Activated T-cell treated with anti-CD3 and anti-CD28 coated beads, Interleukin-2, amount 50 U/mL, for 72 hours (primary cell): ENCODE measurements around the gene ATP6V1G1. TPM values are rescaled to one million over a fixed set of nuclear protein-coding genes. Genes with fewer than 3 reads are reported as not detected.
"Not testable (repeated sequence)": the region's sequence is repeated elsewhere in the genome, so short reads cannot be mapped to it uniquely, and the experiment has no call there.

Source experiments
- ATAC-seq, 2 donors: fragments of 150-1000 bp; cut with Tn5 transposase; replicated peaks in 1 of 2; 2 replicates each; pipeline ENCODE4 v1.10.0; 2021; ENCODE audit warnings: moderate library complexity in 2 of 2, mild to moderate bottlenecking in 1 of 2
- DNase-seq, 2 donors: peaks; one replicate each; pipeline ENCODE4 v3.0.0; 2021 to 2022; ENCODE audit warnings: mixed read lengths in 1 of 2
- H3K27ac Mint-ChIP-seq: one replicate; pipeline ENCODE4 v1.8.0; 2022; ENCODE audit warnings: mild to moderate bottlenecking, moderate library complexity, mixed read lengths
- H3K27me3 Mint-ChIP-seq: one replicate; pipeline ENCODE4 v1.8.0; 2022; ENCODE audit warnings: low read depth, mixed read lengths
- H3K36me3 Mint-ChIP-seq, 2 donors: one replicate each; pipeline ENCODE4 v1.8.0; 2022; ENCODE audit warnings: mixed read lengths in 2 of 2, mild to moderate bottlenecking in 1 of 2; ENCODE audit not compliant: insufficient read depth in 2 of 2
- H3K4me1 Mint-ChIP-seq: one replicate; pipeline ENCODE4 v1.8.0; 2022; ENCODE audit warnings: low read depth, mixed read lengths
- H3K4me3 Mint-ChIP-seq, 2 donors: one replicate each; pipeline ENCODE4 v1.8.0; 2022; ENCODE audit warnings: mild to moderate bottlenecking in 2 of 2, mixed read lengths in 2 of 2, moderate library complexity in 2 of 2
- H3K9me3 Mint-ChIP-seq, 2 donors: one replicate each; pipeline ENCODE4 v1.8.0; 2022; ENCODE audit warnings: mixed read lengths in 2 of 2
- total RNA-seq, 2 donors: library from RNA; stranded (reverse); gene quantifications; one replicate each; pipeline ENCODE4 v1.2.3, GENCODE V29; 2022

ATP6V1G1 gene
- total RNA-seq, 2 donors from 2014 or later, result 37.3 to 39.4 TPM

- ATAC-seq (no peak), DNase-seq (no peak)
- Mint-ChIP-seq H3K9me3 (no peaks in the 10 kb centered on the region), H3K27ac (no peak overlapping the region), H3K36me3 (peaks cover 12 to 27% of the 10 kb centered on the region in 2 donors), H3K4me1 (peaks cover 67% of the 10 kb centered on the region), H3K27me3 (no peaks in the 10 kb centered on the region), H3K4me3 (peak overlapping the region; percentile 31 to 48)
Measured at GRCh38 chr9:114590328-114590727, 2.8 kb downstream of the ATP6V1G1 start.

DNA sequence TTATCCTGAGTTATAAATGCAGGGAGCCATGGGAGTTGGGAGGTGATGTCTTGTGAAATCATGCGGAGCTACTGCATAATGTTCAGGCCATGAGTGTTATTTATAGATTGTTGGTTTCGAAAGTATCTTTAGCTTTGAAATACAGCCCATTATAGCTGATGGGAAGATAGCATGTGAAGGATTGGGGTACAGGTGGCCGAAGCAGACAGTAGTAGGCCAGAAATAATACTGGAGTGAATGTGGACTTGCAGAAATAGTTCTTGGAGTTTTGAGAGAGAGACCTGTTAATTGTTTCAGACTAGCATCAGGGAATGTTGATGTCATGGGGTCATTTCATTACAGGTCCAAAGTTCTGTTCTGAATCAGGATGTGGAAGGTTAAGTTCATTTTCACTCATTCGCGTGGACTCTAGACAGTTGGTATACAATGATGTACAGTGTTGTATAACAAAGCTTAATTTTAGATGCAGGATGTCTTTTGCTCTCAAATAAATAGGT, 3.8 kb downstream of the ATP6V1G1 start:
- H3K9me3 Mint-ChIP-seq, result no peaks in the 10 kb centered on the region
- H3K27me3 Mint-ChIP-seq, result no peaks in the 10 kb centered on the region
- H3K36me3 Mint-ChIP-seq, result peaks cover 15 to 35% of the 10 kb centered on the region in 2 donors
- H3K4me3 Mint-ChIP-seq, result peak overlapping the region; percentile 81 to 93
- DNase-seq (no peak), ATAC-seq (no peak)
- H3K4me1 Mint-ChIP-seq, result peaks cover 74% of the 10 kb centered on the region
- peak overlapping the region; percentile 97 for H3K27ac Mint-ChIP-seq

DNA sequence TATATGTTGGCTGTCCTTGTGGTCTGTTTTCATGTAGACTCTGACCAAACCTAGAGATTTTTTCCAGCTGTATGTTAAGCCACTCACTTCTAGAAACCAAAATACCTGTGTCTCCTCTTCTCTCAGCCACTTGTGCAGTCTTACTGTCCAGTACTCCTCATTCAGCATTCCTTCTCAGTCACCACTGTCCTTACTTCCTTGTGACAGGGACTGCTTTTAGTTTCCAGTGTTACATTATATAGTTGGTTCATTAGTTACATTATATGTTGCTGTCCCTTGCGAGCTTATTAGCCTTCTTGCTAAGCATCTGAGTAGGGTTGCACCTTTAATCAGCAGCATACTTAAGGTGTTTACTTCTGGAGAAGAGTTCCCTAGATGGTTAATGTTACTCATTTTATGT, 4.3 kb downstream of the ATP6V1G1 start:
- ATAC-seq (no peak), DNase-seq (no peak)
- Mint-ChIP-seq H3K27ac (peak overlapping the region; percentile 97), H3K4me1 (peaks cover 70% of the 10 kb centered on the region), H3K4me3 (peak overlapping the region; percentile 81 to 93), H3K36me3 (peaks cover 15 to 37% of the 10 kb centered on the region in 2 donors), H3K27me3 (no peaks in the 10 kb centered on the region), H3K9me3 (no peaks in the 10 kb centered on the region)

- ATAC-seq, result peak; percentile 29 to 31
- peaks cover 15 to 41% of the 10 kb centered on the region in 2 donors for H3K36me3 Mint-ChIP-seq
- peak overlapping the region; percentile 97 for H3K27ac Mint-ChIP-seq
- peak; percentile 48 to 53 for DNase-seq
- no peaks in the 10 kb centered on the region for H3K9me3 Mint-ChIP-seq
- H3K4me1 Mint-ChIP-seq, result peaks cover 65% of the 10 kb centered on the region
- no peaks in the 10 kb centered on the region for H3K27me3 Mint-ChIP-seq
- H3K4me3 Mint-ChIP-seq, result peak overlapping the region; percentile 81 to 93
Measured at GRCh38 chr9:114592356-114592755, 4.8 kb downstream of the ATP6V1G1 start.

DNA sequence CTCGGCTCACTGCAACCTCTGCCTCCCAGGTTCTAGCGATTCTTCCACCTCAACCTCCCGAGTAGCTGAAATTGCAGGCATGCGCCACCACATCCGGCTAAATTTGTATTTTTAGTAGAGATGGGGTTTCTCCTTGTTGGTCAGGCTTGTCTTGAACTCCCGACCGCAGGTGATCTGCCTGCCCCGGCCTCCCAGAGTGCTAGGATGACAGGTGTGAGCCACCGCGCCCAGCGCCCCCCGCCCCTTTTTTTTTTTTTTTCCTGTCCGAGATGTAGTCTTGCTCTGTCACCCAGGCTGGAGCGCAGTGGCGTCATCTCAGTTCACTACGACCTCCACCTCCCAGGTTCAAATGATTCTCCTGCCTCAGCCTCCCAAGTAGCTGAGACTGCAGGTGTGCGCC, 6.6 kb downstream of the ATP6V1G1 start:
- DNase-seq, result no peak
- peaks cover 54% of the 10 kb centered on the region for H3K4me1 Mint-ChIP-seq
- no peak for ATAC-seq
- peaks cover 7 to 42% of the 10 kb centered on the region in 2 donors for H3K36me3 Mint-ChIP-seq
- H3K9me3 Mint-ChIP-seq, result no peaks in the 10 kb centered on the region
- no peaks in the 10 kb centered on the region for H3K27me3 Mint-ChIP-seq
- H3K4me3 Mint-ChIP-seq, result no peak overlapping the region
- H3K27ac Mint-ChIP-seq, result peak overlapping the region; percentile 73

GRCh38 chr9:114600502-114601248, 13.1 kb downstream of the ATP6V1G1 start:
- H3K27ac Mint-ChIP-seq, H3K9me3 Mint-ChIP-seq, H3K27me3 Mint-ChIP-seq, H3K4me1 Mint-ChIP-seq, H3K4me3 Mint-ChIP-seq, ATAC-seq, DNase-seq: not testable (repeated sequence)
- peaks cover 12 to 38% of the 10 kb centered on the region in 2 donors for H3K36me3 Mint-ChIP-seq

GRCh38 chr9:114601787-114602186, 14.2 kb downstream of the ATP6V1G1 start:
- H3K4me1 Mint-ChIP-seq, H3K4me3 Mint-ChIP-seq, H3K9me3 Mint-ChIP-seq, ATAC-seq, H3K27ac Mint-ChIP-seq, DNase-seq, H3K27me3 Mint-ChIP-seq: not testable (repeated sequence)
- H3K36me3 Mint-ChIP-seq, result peaks cover 11 to 32% of the 10 kb centered on the region in 2 donors

GRCh38 chr9:114602620-114603019, 15.1 kb downstream of the ATP6V1G1 start:
- Mint-ChIP-seq H3K9me3 (peaks cover 5% of the 10 kb centered on the region in 2 donors), H3K36me3 (peaks cover 11 to 29% of the 10 kb centered on the region in 2 donors), H3K27me3 (no peaks in the 10 kb centered on the region), H3K4me1 (no peaks in the 10 kb centered on the region), H3K27ac (no peak overlapping the region), H3K4me3 (no peak overlapping the region)
- ATAC-seq (no peak), DNase-seq (no peak)

DNA sequence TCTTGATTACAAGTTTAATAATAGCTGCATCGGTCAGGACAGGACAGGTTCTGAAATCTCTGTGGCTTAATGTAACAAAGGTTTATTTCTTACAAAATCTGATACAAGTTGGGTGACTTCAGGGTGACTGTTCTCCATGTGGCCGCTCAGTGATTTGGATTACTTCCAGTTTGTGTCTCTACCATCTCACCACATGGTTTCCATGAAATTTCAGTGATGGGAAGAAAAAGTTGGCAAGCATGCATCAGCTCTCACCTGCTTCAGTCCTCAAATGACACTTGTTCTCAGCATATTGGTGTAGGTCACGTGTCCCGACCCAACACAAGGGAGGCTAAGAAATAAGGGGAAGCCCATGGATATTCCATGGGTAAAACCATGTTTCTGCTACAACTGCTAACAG, 15.7 kb downstream of the ATP6V1G1 start:
- ATAC-seq (no peak), DNase-seq (no peak)
- no peak overlapping the region for H3K4me3 Mint-ChIP-seq
- peaks cover 5% of the 10 kb centered on the region in 2 donors for H3K9me3 Mint-ChIP-seq
- H3K4me1 Mint-ChIP-seq, result no peaks in the 10 kb centered on the region
- peaks cover 11 to 28% of the 10 kb centered on the region in 2 donors for H3K36me3 Mint-ChIP-seq
- no peak overlapping the region for H3K27ac Mint-ChIP-seq
- H3K27me3 Mint-ChIP-seq, result no peaks in the 10 kb centered on the region

- H3K27me3 Mint-ChIP-seq, result no peaks in the 10 kb centered on the region
- no peak overlapping the region for H3K4me3 Mint-ChIP-seq
- peaks cover 9 to 19% of the 10 kb centered on the region in 2 donors for H3K36me3 Mint-ChIP-seq
- no peak for ATAC-seq
- H3K4me1 Mint-ChIP-seq, result peaks cover 10% of the 10 kb centered on the region
- no peak for DNase-seq
- no peak overlapping the region for H3K27ac Mint-ChIP-seq
- peaks cover 5% of the 10 kb centered on the region in 2 donors for H3K9me3 Mint-ChIP-seq
Measured at GRCh38 chr9:114604989-114605388, 17.4 kb downstream of the ATP6V1G1 start.

- Mint-ChIP-seq H3K4me1 (peaks cover 20% of the 10 kb centered on the region), H3K4me3 (no peak overlapping the region), H3K9me3 (peaks cover 5% of the 10 kb centered on the region in 2 donors), H3K36me3 (peaks cover 7 to 12% of the 10 kb centered on the region in 2 donors), H3K27me3 (no peaks in the 10 kb centered on the region), H3K27ac (peak overlapping the region; percentile 5)
- DNase-seq (no peak), ATAC-seq (no peak)
Measured at GRCh38 chr9:114606068-114606467, 18.5 kb downstream of the ATP6V1G1 start.

DNA sequence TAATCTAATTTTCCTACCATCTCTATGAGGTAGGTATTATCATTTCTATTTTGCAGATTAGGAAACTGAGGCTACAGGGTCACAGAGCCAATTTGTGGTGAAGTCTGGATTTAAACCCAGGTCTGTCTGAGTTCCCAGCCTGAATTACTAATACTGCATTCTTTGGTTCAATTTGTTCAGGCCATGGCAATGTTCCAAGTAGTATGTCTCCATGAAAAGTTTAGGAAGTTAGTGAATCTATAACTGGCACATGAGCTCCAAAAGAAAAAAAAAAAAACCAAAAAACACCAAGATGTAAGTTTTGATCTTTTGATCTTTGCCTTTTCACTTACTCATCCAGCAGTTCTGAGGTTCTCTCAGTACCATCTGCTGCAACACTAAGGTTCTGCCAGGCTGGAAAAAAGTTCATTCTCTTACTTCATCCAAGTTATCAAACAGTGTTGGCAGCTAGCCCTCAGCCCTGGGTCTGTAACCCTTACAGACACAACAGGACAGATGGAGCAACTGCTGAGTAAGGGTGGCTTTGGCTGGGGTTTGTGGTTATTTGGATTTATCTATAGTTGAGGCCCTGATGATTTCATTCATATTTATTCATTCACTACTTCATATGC, 19.1 kb downstream of the ATP6V1G1 start:
- H3K4me3 Mint-ChIP-seq, result no peak overlapping the region
- peaks cover 2 to 3% of the 10 kb centered on the region in 2 donors for H3K9me3 Mint-ChIP-seq
- H3K4me1 Mint-ChIP-seq, result peaks cover 21% of the 10 kb centered on the region
- no peaks in the 10 kb centered on the region for H3K27me3 Mint-ChIP-seq
- H3K27ac Mint-ChIP-seq, result no peak overlapping the region
- DNase-seq (no peak), ATAC-seq (no peak)
- peaks cover 4 to 8% of the 10 kb centered on the region in 2 donors for H3K36me3 Mint-ChIP-seq

DNA sequence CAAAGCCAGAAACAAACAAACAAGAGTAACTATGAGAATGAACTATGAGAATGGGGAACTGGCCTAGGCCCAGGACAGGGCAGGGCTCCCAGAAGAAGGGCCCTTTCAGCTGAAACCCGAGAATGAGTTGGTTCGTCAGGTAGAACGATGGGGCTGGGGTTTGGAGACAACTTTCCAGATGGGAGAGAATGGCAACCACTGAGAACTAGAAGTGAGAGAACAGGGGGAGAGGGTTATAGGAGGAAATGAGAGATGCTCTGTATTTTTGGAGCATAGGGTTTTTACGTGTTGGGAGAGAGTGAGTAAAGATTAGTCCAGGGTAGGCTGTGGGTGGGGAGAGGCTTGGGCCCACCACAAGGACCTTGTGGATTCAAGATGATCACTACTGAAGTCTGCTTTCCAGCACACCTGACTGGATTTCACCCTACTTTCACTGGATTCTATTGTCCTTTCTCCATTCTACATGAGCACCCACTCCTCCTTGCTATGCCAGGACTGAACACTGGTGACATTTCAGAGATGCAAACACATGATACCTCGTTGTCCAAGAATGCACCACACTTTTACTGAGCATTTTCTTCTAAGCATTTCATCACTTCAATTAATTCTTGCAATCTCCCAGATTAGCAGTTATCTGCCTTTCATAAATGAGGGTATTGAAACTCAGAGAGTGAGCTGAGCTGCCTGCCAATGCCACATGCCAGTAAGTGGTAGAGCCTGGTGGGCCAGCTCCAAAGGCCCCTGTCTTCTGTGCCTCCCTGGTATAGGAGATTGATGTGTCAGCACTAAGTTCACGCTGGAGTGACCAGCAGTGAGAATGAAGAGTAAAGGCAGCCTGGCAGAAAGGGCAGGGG, 20.3 kb downstream of the ATP6V1G1 start:
- Mint-ChIP-seq H3K27me3 (no peaks in the 10 kb centered on the region), H3K27ac (no peak overlapping the region), H3K4me3 (no peak overlapping the region), H3K9me3 (no peaks in the 10 kb centered on the region), H3K36me3 (peaks cover 1 to 5% of the 10 kb centered on the region in 2 donors), H3K4me1 (peaks cover 30% of the 10 kb centered on the region)
- DNase-seq (no peak), ATAC-seq (no peak)
